ENCODE data around the gene DPCD. TPM values are rescaled to one million over a fixed set of nuclear protein-coding genes. Genes with fewer than 3 reads are reported as not detected.

Gene DPCD
- polyA plus RNA-seq, 1 donor from 2014 or later, result 234 TPM

- H3K4me3 ChIP-seq (ENCODE audit: low read length), result no peak overlapping the region
- no peak overlapping the region for H3K9ac ChIP-seq (ENCODE audit: low read length)
- no peak overlapping the region for H3K27ac ChIP-seq (ENCODE audit: low read length)
- no peaks in the 10 kb centered on the region for H3F3A ChIP-seq (ENCODE audit: insufficient read depth, low read length, poor library complexity, severe bottlenecking)
- no peaks in the 10 kb centered on the region for H3K9me3 ChIP-seq (ENCODE audit: low read length)
- no peak overlapping the region for H3K4me2 ChIP-seq (ENCODE audit: low read length)
- no peak overlapping the region for H2AFZ ChIP-seq (ENCODE audit: low read depth, low read length)
- H3K9me2 ChIP-seq (ENCODE audit: insufficient read depth, low read length), result no peaks in the 10 kb centered on the region
- H4K20me1 ChIP-seq (ENCODE audit: insufficient read depth), result no peaks in the 10 kb centered on the region
- TF ChIP-seq POLR2AphosphoS5 (IDR thresholded peaks at IDR 0.05) (no peak), MXI1 (conservative IDR thresholded peaks at IDR 0.05; ENCODE audit: poor library complexity, severe bottlenecking) (no peak)
- H3K27me3 ChIP-seq (ENCODE audit: insufficient read depth, low read depth, low read length), result peaks cover 5% of the 10 kb centered on the region
- H3K79me2 ChIP-seq (replicated peaks; ENCODE audit: insufficient read depth, low read length), result no peaks in the 10 kb centered on the region
- H3K36me3 ChIP-seq (ENCODE audit: insufficient read depth, low read length), result no peaks in the 10 kb centered on the region
Observed at GRCh38 chr10:101645659-101646058, 57.5 kb downstream of the DPCD start.

GRCh38 chr10:101646364-101646763, 58.2 kb downstream of the DPCD start:
- H3K9ac ChIP-seq (ENCODE audit: low read length), result no peak overlapping the region
- TF ChIP-seq REST (IDR thresholded peaks at IDR 0.05; ENCODE audit: borderline replicate concordance) (no peak), CTCF (IDR thresholded peaks at IDR 0.05; ENCODE audit: poor library complexity, severe bottlenecking) (no peak), SMC3 (conservative IDR thresholded peaks at IDR 0.05; ENCODE audit: poor library complexity) (no peak), EP300 (conservative IDR thresholded peaks at IDR 0.05; ENCODE audit: poor library complexity, severe bottlenecking) (no peak), MXI1 (conservative IDR thresholded peaks at IDR 0.05; ENCODE audit: poor library complexity, severe bottlenecking) (no peak), RAD21 (conservative IDR thresholded peaks at IDR 0.05) (no peak), TAF1 (IDR thresholded peaks at IDR 0.05; ENCODE audit: low read depth) (no peak), POLR2AphosphoS5 (IDR thresholded peaks at IDR 0.05) (no peak), EZH2 (IDR thresholded peaks at IDR 0.05; ENCODE audit: borderline replicate concordance, insufficient read depth, low read length, poor library complexity, severe bottlenecking) (no peak)
- H3K36me3 ChIP-seq (ENCODE audit: insufficient read depth, low read length), result no peaks in the 10 kb centered on the region
- peaks cover 5% of the 10 kb centered on the region for H3K27me3 ChIP-seq (ENCODE audit: insufficient read depth, low read depth, low read length)
- no peaks in the 10 kb centered on the region for H3K9me3 ChIP-seq (ENCODE audit: low read length)
- no peak overlapping the region for H2AFZ ChIP-seq (ENCODE audit: low read depth, low read length)
- no peaks in the 10 kb centered on the region for H4K20me1 ChIP-seq (ENCODE audit: insufficient read depth)
- no peaks in the 10 kb centered on the region for H3K79me2 ChIP-seq (replicated peaks; ENCODE audit: insufficient read depth, low read length)
- no peaks in the 10 kb centered on the region for H3F3A ChIP-seq (ENCODE audit: insufficient read depth, low read length, poor library complexity, severe bottlenecking)
- no peaks in the 10 kb centered on the region for H3K9me2 ChIP-seq (ENCODE audit: insufficient read depth, low read length)
- no peak overlapping the region for H3K27ac ChIP-seq (ENCODE audit: low read length)
- H3K4me2 ChIP-seq (ENCODE audit: low read length), result no peak overlapping the region
- no peak overlapping the region for H3K4me3 ChIP-seq (ENCODE audit: low read length)

GRCh38 chr10:101647255-101647654, 59.1 kb downstream of the DPCD start:
- no peaks in the 10 kb centered on the region for H3F3A ChIP-seq (ENCODE audit: insufficient read depth, low read length, poor library complexity, severe bottlenecking)

More at GRCh38 chr10:101647255-101647654, 59.1 kb downstream of the DPCD start:
- no peaks in the 10 kb centered on the region for H4K20me1 ChIP-seq (ENCODE audit: insufficient read depth)
- no peaks in the 10 kb centered on the region for H3K9me2 ChIP-seq (ENCODE audit: insufficient read depth, low read length)
- no peak overlapping the region for H3K4me3 ChIP-seq (ENCODE audit: low read length)
- no peaks in the 10 kb centered on the region for H3K9me3 ChIP-seq (ENCODE audit: low read length)
- no peaks in the 10 kb centered on the region for H3K36me3 ChIP-seq (ENCODE audit: insufficient read depth, low read length)
- H3K79me2 ChIP-seq (replicated peaks; ENCODE audit: insufficient read depth, low read length), result no peaks in the 10 kb centered on the region
- peaks cover 5% of the 10 kb centered on the region for H3K27me3 ChIP-seq (ENCODE audit: insufficient read depth, low read depth, low read length)
- H3K4me2 ChIP-seq (ENCODE audit: low read length), result no peak overlapping the region
- H3K27ac ChIP-seq (ENCODE audit: low read length), result no peak overlapping the region
- H2AFZ ChIP-seq (ENCODE audit: low read depth, low read length), result no peak overlapping the region
- H3K9ac ChIP-seq (ENCODE audit: low read length), result no peak overlapping the region
- TF ChIP-seq SMC3 (conservative IDR thresholded peaks at IDR 0.05; ENCODE audit: poor library complexity), result no peak
- no peak for TF ChIP-seq REST (IDR thresholded peaks at IDR 0.05; ENCODE audit: borderline replicate concordance)
- TF ChIP-seq RAD21 (conservative IDR thresholded peaks at IDR 0.05), result no peak
- TF ChIP-seq TAF1 (IDR thresholded peaks at IDR 0.05; ENCODE audit: low read depth), result no peak
- TF ChIP-seq MXI1 (conservative IDR thresholded peaks at IDR 0.05; ENCODE audit: poor library complexity, severe bottlenecking), result no peak
- no peak for TF ChIP-seq CTCF (IDR thresholded peaks at IDR 0.05; ENCODE audit: poor library complexity, severe bottlenecking)
- no peak for TF ChIP-seq EZH2 (IDR thresholded peaks at IDR 0.05; ENCODE audit: borderline replicate concordance, insufficient read depth, low read length, poor library complexity, severe bottlenecking)
- TF ChIP-seq POLR2AphosphoS5 (IDR thresholded peaks at IDR 0.05), result no peak
- TF ChIP-seq EP300 (conservative IDR thresholded peaks at IDR 0.05; ENCODE audit: poor library complexity, severe bottlenecking), result no peak

All from neural cell (in vitro differentiated cells).